Spinal cord (tissue), 10 donors: ENCODE results near the gene IMPDH2. TPM values are rescaled to one million over a fixed set of nuclear protein-coding genes. Genes with fewer than 3 reads are reported as not detected.

ENCODE experiments used
- DNase-seq, 6 donors: peaks; one replicate each; pipeline versions ENCODE4 v3.0.0 to v3.0.0-alpha.2; 2013 to 2015; ENCODE audit warnings: low spot score in 6 of 6, low read depth in 4 of 6
- H3K27ac ChIP-seq: one replicate; pipeline ENCODE4 v1.5.1; 2013; ENCODE audit warnings: low read depth, low read length, control low read depth
- H3K27me3 ChIP-seq: one replicate; pipeline ENCODE4 v1.6.1; 2013; ENCODE audit warnings: low read length; ENCODE audit not compliant: control insufficient read depth, insufficient read depth
- H3K36me3 ChIP-seq: one replicate; pipeline ENCODE4 v1.6.1; 2013; ENCODE audit warnings: low read length; ENCODE audit not compliant: control insufficient read depth, insufficient read depth
- H3K4me1 ChIP-seq: one replicate; pipeline ENCODE4 v1.6.1; 2013; ENCODE audit warnings: low read length; ENCODE audit not compliant: control insufficient read depth, insufficient read depth
- H3K4me3 ChIP-seq: one replicate; pipeline ENCODE4 v1.5.1; 2013; ENCODE audit warnings: low read depth, low read length, control low read depth
- H3K9me3 ChIP-seq: one replicate; pipeline ENCODE4 v1.6.1; 2013; ENCODE audit warnings: low read length; ENCODE audit not compliant: control insufficient read depth, insufficient read depth
- WGBS: methylation state at CpG from one replicate; pipeline ENCODE4 v1.1.5; 2013; ENCODE audit warnings: missing lambda C conversion rate; ENCODE audit not compliant: insufficient coverage; 5-methylcytosine and 5-hydroxymethylcytosine counted together
- polyA plus RNA-seq, 2 donors: library from polyadenylated mRNA; unstranded; fragments of 120-200 nt; gene quantifications; one replicate each; pipeline ENCODE4 v1.2.1, GENCODE V29; 2013; ENCODE audit not compliant: insufficient read length in 2 of 2
- total RNA-seq, 2 donors: library from RNA; depleted of rRNA in 1 of 2; stranded (reverse); fragments of 120-200 nt in 1 of 2; fragments of >200 nt in 1 of 2; gene quantifications; one replicate each; pipeline versions ENCODE4 v1.2.3 to v1.2.4, GENCODE V29; 2013 to 2014
- donor health status: healthy.

IMPDH2 gene
- total and polyA plus RNA-seq, 4 donors, result 139 to 215 (median 147) TPM

DNA sequence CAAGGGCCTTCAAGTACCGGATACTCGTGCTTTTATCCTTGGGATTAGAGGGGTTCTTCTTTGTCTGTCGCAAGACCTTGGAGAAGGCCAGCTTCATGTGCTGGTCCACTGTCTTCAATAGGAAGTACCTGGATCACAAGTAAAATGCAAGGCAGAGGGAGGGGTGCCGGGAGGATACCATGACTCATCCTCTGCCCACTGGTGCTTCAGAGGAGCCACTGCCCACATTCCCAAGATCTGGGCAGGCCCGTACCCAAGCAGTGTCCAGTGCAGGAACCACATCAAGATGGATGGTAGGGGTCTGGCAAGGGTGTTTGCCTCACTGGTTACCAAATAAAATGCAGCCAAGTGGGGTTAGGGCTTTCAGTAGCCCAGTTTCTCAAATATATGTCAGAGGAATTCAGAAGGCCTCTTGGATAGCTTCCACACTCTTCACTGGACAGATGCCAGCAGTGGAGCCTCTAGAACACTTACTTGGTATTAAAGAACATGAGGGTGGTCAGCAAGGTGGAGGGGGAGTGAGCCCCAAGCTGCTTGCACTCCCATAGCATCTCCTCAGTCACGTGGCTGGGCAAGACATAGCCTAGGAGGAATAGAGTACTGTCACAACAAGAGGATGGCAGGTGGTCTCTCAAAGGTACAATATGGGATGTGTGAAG, 3.6 kb upstream of the IMPDH2 start:
- no peak overlapping the region for H3K4me3 ChIP-seq
- 97% methylated on average over 5 of the region's 6 CpGs for WGBS
- H3K4me1 ChIP-seq, result peaks cover 14% of the 10 kb centered on the region
- no peaks in the 10 kb centered on the region for H3K9me3 ChIP-seq
- H3K27me3 ChIP-seq, result no peaks in the 10 kb centered on the region
- peaks cover 57% of the 10 kb centered on the region for H3K36me3 ChIP-seq
- H3K27ac ChIP-seq, result no peak overlapping the region
- no peak for DNase-seq

DNA sequence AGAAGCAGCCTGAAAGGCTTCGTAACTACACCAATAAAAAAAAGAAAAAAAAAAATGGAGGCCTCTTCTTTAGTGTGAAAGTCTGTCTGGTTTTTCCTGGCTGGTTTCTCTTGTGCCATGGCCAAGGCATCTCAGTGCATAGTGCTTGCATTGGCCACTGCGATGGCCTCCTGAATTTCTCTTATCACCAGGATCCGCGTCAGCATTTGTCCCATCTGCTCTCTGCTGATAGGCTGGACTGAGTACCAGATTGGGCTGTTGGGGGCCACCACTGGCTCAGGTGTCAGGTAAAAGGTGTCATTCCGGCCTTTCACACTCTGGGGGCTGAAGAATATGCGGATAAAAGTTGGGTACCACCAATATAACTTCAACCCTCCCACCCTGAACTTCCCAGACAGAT, 1.1 kb upstream of the IMPDH2 start:
- H3K4me1 ChIP-seq, result peaks cover 17% of the 10 kb centered on the region
- 97% methylated on average over 5 of the region's 6 CpGs for WGBS
- peak in 1 of 6 donors; percentile 5 for DNase-seq
- no peaks in the 10 kb centered on the region for H3K27me3 ChIP-seq
- H3K36me3 ChIP-seq, result peaks cover 63% of the 10 kb centered on the region
- no peak overlapping the region for H3K27ac ChIP-seq
- H3K9me3 ChIP-seq, result no peaks in the 10 kb centered on the region
- H3K4me3 ChIP-seq, result no peak overlapping the region

DNA sequence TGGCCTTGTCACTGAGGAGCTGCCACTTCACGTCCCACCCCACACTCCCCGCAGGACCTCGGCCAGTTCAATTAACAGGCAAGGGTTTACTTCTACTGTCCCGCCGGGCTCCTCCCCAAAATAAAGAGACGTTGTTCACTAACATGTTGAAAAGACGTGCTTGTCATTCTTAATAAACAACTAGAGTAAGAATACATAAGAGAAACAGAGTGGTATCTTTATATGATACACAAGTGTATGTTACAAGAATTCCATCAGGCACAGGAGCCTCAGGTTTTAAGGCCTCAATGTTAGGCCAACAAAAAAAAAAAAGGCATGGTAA, 326 bp upstream of the IMPDH2 start:
- Histone ChIP-seq H3K4me3 (peak overlapping the region; percentile 95), H3K9me3 (no peaks in the 10 kb centered on the region), H3K27me3 (no peaks in the 10 kb centered on the region), H3K27ac (peak overlapping the region; percentile 78), H3K4me1 (peaks cover 17% of the 10 kb centered on the region), H3K36me3 (peaks cover 68% of the 10 kb centered on the region)
- no CpG with 5 or more reads among the region's 7 CpGs for WGBS
- no peak for DNase-seq

DNA sequence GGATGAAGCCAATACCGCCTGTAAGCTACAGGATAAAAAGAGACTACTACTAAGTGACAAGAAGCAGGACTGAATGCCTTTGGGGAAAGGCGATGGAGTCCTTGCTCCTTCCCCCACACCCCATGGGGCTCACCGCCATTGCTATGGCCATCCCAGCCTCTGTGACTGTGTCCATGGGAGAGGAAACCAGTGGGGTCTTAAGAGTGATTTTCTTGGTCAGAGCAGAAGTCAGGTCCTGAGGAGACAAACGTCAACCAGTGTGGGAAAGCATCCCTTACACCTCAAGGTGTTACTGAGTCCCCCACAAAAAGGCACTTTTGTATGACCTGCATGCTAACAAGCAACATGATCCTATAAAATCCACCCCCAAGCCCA, 913 bp downstream of the IMPDH2 start:
- peaks cover 19% of the 10 kb centered on the region for H3K4me1 ChIP-seq
- DNase-seq, result peak in 1 of 6 donors; percentile 2
- no peak overlapping the region for H3K27ac ChIP-seq
- no peaks in the 10 kb centered on the region for H3K27me3 ChIP-seq
- H3K36me3 ChIP-seq, result peaks cover 71% of the 10 kb centered on the region
- H3K4me3 ChIP-seq, result peak overlapping the region; percentile 95
- no CpG with 5 or more reads among the region's 4 CpGs for WGBS
- no peaks in the 10 kb centered on the region for H3K9me3 ChIP-seq

DNA sequence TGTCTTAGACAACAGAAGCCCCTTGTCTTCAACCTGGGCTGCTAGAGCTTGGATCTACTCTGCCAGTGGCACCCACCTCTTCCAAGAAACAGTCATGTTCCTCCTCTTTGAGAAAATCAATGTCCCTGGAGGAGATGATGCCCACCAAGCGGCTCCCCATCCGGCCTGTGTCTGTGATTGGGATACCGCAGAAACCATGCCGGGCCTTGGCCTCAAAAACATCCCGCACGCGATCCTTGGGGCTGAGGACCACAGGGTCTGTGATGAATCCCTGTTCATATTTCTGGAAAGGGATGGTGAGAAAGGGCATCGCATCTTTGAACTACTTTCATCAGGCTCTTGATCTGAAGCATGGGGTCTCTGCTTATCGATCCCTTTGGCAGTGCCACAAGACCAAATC, 1.6 kb downstream of the IMPDH2 start:
- WGBS, result 97% methylated on average over 7 of the region's 9 CpGs

DNA sequence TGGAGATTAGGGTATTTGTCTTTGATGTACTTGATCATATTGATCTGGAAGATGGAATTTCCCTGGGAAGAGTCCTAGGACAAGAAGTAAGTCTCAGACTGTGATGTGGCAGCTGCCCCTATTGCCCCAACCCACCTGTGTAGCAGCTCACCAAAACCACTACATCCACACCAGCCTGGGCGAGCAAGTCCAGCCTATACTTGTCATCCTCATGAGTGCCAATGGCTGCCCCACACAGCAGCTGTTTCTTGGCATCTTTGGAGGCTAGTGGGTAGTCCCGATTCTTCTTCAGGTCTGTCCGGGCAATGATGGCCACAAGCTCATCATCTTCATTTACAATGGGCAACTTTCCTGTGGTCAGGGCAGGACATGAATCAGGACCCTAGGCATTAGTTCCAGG, 2.7 kb downstream of the IMPDH2 start:
- DNase-seq, result no peak
- Histone ChIP-seq H3K27me3 (no peaks in the 10 kb centered on the region), H3K4me1 (peaks cover 29% of the 10 kb centered on the region), H3K36me3 (peaks cover 60% of the 10 kb centered on the region), H3K4me3 (no peak overlapping the region), H3K9me3 (no peaks in the 10 kb centered on the region), H3K27ac (no peak overlapping the region)
- 95% methylated on average over 3 of the region's 3 CpGs for WGBS

More for the DNA sequence above, 1.6 kb downstream of the IMPDH2 start:
- Histone ChIP-seq H3K36me3 (peaks cover 70% of the 10 kb centered on the region), H3K4me3 (no peak overlapping the region), H3K4me1 (peaks cover 26% of the 10 kb centered on the region), H3K27ac (no peak overlapping the region), H3K27me3 (no peaks in the 10 kb centered on the region), H3K9me3 (no peaks in the 10 kb centered on the region)
- no peak for DNase-seq

DNA sequence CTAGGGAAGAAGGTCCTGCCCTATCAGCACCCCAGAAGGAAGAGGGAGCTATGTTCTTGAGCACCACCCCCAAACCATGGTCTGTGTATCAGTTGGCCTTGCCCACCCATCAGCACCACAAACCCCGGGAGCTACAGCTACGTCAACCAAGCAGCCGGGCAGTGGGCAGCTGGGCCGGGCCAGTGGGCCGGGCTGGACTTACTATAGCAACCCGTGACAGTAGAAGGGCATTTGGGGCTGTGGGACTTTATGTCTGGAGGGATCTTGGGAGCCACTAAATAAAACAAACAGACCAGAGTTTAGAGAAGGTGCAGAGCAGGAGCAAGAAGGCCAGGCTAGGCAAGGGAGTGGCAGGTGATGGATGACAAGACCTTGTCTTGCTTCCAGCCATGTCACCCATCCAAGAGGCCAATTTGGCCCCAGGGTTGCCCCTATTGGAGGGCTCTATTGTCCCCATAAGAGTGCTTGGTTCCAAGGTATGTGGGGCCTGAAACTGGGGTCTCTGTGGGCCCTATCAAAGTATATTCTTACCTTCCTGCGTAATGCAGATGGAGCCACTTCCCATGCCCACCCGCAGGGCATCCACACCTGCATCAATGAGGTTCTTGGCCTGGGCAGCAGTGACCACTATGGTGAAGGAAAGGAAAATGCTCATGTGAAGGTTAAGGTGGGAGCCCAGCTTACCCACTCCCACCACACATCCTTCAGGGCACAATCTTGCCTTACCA, 3.2 kb downstream of the IMPDH2 start:
- H3K4me1 ChIP-seq, result peaks cover 29% of the 10 kb centered on the region
- no peak overlapping the region for H3K4me3 ChIP-seq
- WGBS, result 95% methylated on average over 7 of the region's 8 CpGs
- peaks cover 55% of the 10 kb centered on the region for H3K36me3 ChIP-seq
- H3K27me3 ChIP-seq, result no peaks in the 10 kb centered on the region
- H3K9me3 ChIP-seq, result no peaks in the 10 kb centered on the region
- no peak for DNase-seq
- H3K27ac ChIP-seq, result no peak overlapping the region

DNA sequence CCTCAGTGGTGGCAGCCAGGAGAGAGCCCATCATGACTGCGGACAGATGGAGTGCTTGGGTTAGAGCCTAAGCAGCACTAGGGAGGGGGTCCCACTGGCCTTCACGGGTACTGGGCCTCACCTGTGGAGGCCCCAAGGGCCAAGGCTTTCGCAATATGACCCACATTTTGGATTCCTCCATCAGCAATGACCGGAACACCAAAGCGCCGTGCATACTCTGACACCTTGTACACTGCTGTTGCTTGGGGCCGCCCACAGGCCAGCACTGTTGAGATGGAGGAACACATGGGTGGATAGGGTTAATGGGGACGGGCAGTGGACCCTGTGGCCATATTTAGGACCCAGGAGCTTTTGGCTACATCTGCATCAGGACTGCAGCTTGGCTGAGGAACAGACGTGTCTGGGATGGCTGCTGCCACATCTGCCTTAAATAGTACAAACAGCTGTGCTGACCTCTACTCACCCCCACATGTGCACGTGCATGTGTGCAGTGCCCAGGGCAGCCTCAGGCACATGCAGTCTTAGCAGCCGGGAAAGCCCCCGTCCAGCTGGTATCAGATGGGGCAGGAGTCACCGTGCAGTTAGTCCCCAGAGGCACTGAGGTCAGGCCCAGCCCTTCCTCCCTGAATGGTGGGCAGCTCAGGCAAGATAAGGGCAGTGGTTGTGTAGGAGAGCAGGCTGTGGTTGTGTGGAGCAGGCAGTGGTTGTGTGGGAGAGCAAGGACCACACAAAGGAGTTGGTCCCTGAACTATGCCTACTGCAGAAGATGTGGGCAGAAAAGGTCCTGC, 4.0 kb downstream of the IMPDH2 start:
- Histone ChIP-seq H3K9me3 (no peaks in the 10 kb centered on the region), H3K36me3 (peaks cover 51% of the 10 kb centered on the region), H3K4me3 (no peak overlapping the region), H3K4me1 (peaks cover 37% of the 10 kb centered on the region), H3K27me3 (no peaks in the 10 kb centered on the region), H3K27ac (no peak overlapping the region)
- DNase-seq, result no peak
- WGBS, result 80% methylated on average over 9 of the region's 13 CpGs

DNA sequence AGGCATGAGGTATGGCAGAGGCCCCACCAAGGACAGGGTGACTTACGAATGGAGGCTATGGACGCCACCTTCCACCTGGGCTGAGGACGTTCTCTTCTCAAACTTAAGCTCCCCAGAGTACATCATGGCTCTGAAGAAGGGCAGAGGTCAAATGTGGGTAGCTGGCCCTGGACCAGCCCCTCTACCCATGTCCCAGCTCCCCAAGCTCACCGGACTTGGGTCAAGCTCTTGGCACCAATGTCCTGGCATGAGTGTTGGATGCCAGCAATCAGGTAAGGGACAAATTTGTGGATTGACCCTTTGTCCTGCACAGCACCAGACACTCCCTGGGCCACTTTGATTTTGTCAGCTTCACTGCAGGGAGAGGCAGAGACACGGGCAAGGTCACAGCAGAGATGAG, 4.7 kb downstream of the IMPDH2 start:
- WGBS, result 86% methylated on average over 2 of the region's 5 CpGs
- Histone ChIP-seq H3K27ac (no peak overlapping the region), H3K27me3 (no peaks in the 10 kb centered on the region), H3K4me3 (no peak overlapping the region), H3K4me1 (peaks cover 43% of the 10 kb centered on the region), H3K36me3 (peaks cover 51% of the 10 kb centered on the region), H3K9me3 (no peaks in the 10 kb centered on the region)
- no peak for DNase-seq
